Neural crest cell (in vitro differentiated cells): ENCODE measurements around the gene PRKCG. TPM values are rescaled to one million over a fixed set of nuclear protein-coding genes. Genes with fewer than 3 reads are reported as not detected.

Source experiments
- DNase-seq: peaks from one replicate; pipeline ENCODE4 v3.0.0; 2021; ENCODE audit warnings: low read depth, mixed read lengths, low spot score
- H3K27ac Mint-ChIP-seq: one replicate; pipeline ENCODE4 v1.8.0; 2021; ENCODE audit warnings: mild to moderate bottlenecking, mixed read lengths; ENCODE audit not compliant: unreplicated experiment
- H3K27me3 Mint-ChIP-seq: 2 replicates; pipeline ENCODE4 v1.8.0; 2021; ENCODE audit warnings: low read depth, mild to moderate bottlenecking, mixed read lengths
- H3K36me3 Mint-ChIP-seq: 2 replicates; pipeline ENCODE4 v1.8.0; 2021; ENCODE audit warnings: low read depth, mild to moderate bottlenecking, mixed read lengths
- H3K4me1 Mint-ChIP-seq: 2 replicates; pipeline ENCODE4 v1.8.0; 2021; ENCODE audit warnings: mixed read lengths
- H3K4me3 Mint-ChIP-seq: one replicate; pipeline ENCODE4 v1.8.0; 2021; ENCODE audit warnings: mild to moderate bottlenecking, mixed read lengths
- H3K9me3 Mint-ChIP-seq: 2 replicates; pipeline ENCODE4 v1.8.0; 2021; ENCODE audit warnings: mixed read lengths
- total RNA-seq: library from RNA; stranded (reverse); gene quantifications from 2 replicates; pipeline ENCODE4 v1.2.1, GENCODE V29; 2021
- TF ChIP-seq, protein P1 (sequence below): fragments of 200-600 bp; sonication (generic); conservative IDR thresholded peaks from 2 replicates; pipeline ENCODE4 v1.5.0; 2021; ENCODE audit warnings: antibody characterized with exemption, mild to moderate bottlenecking

PRKCG gene
- total RNA-seq, 1 donor from 2014 or later, result 0.65 TPM

DNA sequence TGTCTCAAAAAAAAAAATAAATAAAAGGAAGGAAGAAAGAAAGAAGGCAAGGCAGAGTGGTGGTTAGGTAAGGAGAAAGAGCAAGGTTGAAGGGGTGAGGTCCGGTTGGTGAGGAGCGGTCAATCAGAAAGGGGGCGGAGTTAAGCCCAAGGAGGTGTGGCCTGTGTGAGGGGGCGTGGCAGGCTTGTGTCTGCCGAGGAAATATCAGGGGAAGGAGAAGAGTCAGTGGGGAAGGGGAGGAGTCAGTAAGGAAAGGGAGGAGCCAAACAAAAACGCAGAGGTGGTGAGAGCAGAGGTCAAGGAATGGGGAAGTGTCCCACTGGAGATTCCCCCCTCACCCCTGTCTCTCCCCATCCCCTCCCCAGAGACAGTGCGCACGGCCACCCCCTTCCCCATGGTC, 33.0 kb downstream of the PRKCG start:
- Mint-ChIP-seq H3K4me1 (peaks cover 8% of the 10 kb centered on the region), H3K27ac (no peak overlapping the region), H3K36me3 (peaks cover 8% of the 10 kb centered on the region), H3K27me3 (peaks cover 28% of the 10 kb centered on the region), H3K4me3 (no peak overlapping the region), H3K9me3 (no peaks in the 10 kb centered on the region)
- DNase-seq, result no peak
- TF ChIP-seq, protein P1, sequence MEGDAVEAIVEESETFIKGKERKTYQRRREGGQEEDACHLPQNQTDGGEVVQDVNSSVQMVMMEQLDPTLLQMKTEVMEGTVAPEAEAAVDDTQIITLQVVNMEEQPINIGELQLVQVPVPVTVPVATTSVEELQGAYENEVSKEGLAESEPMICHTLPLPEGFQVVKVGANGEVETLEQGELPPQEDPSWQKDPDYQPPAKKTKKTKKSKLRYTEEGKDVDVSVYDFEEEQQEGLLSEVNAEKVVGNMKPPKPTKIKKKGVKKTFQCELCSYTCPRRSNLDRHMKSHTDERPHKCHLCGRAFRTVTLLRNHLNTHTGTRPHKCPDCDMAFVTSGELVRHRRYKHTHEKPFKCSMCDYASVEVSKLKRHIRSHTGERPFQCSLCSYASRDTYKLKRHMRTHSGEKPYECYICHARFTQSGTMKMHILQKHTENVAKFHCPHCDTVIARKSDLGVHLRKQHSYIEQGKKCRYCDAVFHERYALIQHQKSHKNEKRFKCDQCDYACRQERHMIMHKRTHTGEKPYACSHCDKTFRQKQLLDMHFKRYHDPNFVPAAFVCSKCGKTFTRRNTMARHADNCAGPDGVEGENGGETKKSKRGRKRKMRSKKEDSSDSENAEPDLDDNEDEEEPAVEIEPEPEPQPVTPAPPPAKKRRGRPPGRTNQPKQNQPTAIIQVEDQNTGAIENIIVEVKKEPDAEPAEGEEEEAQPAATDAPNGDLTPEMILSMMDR, result no peak

DNA sequence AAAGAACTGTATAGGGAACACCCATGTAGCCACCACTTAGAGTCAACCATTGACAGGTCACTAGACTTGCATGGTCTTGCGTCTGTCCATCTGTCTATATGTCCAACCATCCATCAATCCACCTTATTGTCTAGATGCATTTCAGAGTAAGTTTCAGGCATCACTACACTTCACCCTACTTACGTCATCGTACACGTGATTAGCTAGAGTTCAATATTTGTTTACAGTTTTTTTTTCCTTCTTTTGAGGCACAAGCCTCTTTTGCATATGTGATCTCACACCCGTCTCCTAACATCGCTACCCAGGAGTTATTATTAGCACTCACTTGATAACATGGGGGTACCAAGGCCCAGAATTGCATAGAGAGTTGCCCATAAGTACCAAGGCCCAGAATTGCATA, 34.0 kb downstream of the PRKCG start:
- Mint-ChIP-seq H3K27ac (no peak overlapping the region), H3K4me3 (no peak overlapping the region), H3K4me1 (no peaks in the 10 kb centered on the region), H3K9me3 (no peaks in the 10 kb centered on the region), H3K36me3 (peaks cover 8% of the 10 kb centered on the region), H3K27me3 (peaks cover 18% of the 10 kb centered on the region)
- TF ChIP-seq, protein P1, result no peak
- DNase-seq, result no peak

DNA sequence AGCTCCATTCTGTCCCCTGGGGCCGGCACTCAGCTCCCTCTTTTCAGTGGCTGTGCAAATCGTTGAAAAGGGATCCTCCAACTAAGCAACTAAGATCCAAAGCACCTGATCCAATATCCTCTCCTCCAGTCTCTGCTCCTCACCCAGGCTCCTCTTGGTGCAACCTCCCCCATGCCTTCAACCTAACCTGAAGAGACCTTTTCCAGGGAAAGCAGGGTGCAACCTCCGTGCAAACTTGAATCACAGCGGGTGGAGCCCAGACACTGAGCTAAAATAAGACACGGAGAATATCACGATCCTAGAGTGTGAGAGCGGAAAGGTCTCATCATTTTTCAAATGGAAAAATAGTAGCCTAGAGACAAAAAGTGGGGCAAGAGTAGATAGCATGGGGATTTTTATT, 35.4 kb downstream of the PRKCG start:
- Mint-ChIP-seq H3K27ac (no peak overlapping the region), H3K36me3 (peaks cover 8% of the 10 kb centered on the region), H3K9me3 (no peaks in the 10 kb centered on the region), H3K27me3 (peaks cover 4% of the 10 kb centered on the region), H3K4me1 (no peaks in the 10 kb centered on the region), H3K4me3 (no peak overlapping the region)
- TF ChIP-seq, protein P1, result no peak
- DNase-seq, result no peak

DNA sequence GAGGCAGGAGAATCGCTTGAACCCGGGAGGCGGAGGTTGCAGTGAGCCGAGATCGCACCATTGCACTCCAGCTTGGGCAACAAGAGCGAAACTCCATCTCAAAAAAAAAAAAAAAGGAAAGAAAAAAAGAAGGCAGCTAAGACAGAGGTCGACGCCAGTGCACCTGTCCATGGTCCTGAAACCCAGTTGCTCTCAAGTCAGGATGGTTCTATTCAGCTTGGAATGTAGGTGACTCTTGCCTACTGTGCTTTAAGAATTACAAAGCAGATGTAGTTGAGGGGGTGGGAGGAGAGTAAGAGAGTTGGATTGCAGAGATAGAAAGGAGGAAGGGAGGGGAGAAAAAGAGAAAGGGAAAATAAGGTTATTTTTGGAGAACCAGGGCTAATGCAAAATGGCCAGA, 45.7 kb downstream of the PRKCG start:
- no peaks in the 10 kb centered on the region for H3K4me1 Mint-ChIP-seq
- peak; percentile 43 for DNase-seq
- TF ChIP-seq, protein P1, result no peak
- H3K27ac Mint-ChIP-seq, result no peak overlapping the region
- H3K27me3 Mint-ChIP-seq, result peaks cover 9% of the 10 kb centered on the region
- H3K36me3 Mint-ChIP-seq, result peaks cover 23% of the 10 kb centered on the region
- H3K9me3 Mint-ChIP-seq, result no peaks in the 10 kb centered on the region
- H3K4me3 Mint-ChIP-seq, result no peak overlapping the region

DNA sequence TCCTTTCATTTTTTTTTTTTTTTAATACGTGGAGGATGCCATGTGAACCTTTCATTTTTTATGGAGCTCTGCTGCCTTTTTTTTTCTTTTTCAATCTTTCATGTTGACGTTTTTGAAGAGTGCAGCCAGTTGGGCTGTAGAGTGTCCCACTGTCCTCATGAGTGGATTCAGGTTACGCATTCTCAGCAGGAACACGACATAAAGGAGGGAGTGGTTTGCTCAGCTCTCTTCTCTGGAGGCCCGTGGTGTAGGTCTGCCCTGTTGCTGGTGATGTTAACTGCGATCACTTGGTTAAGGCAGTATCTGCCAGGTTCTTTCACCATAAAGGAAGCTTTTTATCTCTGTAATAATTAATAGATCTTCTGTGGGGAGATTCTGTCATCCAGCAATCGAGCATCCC, 54.0 kb downstream of the PRKCG start:
- H3K9me3 Mint-ChIP-seq, result peaks cover 3% of the 10 kb centered on the region
- no peak overlapping the region for H3K4me3 Mint-ChIP-seq
- H3K27ac Mint-ChIP-seq, result no peak overlapping the region
- H3K27me3 Mint-ChIP-seq, result peaks cover 20% of the 10 kb centered on the region
- H3K4me1 Mint-ChIP-seq, result no peaks in the 10 kb centered on the region
- TF ChIP-seq, protein P1, result no peak
- DNase-seq, result no peak
- H3K36me3 Mint-ChIP-seq, result peaks cover 12% of the 10 kb centered on the region
